HG02759 (cell line): ENCODE data around the gene TSPAN5.

Source experiments
- ATAC-seq: cut with Tn5 transposase; IDR thresholded peaks from one replicate; pipeline ENCODE4 v1.9.1; 2021; ENCODE audit warnings: mild to moderate bottlenecking, moderate library complexity; ENCODE audit not compliant: unreplicated experiment

Gene TSPAN5

GRCh38 chr4:98646422-98646821, 12.0 kb downstream of the TSPAN5 start:
- no peak for ATAC-seq

GRCh38 chr4:98645527-98645926, 12.9 kb downstream of the TSPAN5 start:
- no peak for ATAC-seq

- no peak for ATAC-seq
Measured at GRCh38 chr4:98643755-98644154, 14.7 kb downstream of the TSPAN5 start.

- no peak for ATAC-seq
Measured at GRCh38 chr4:98642991-98643426, 15.4 kb downstream of the TSPAN5 start.

- ATAC-seq, result no peak
Measured at GRCh38 chr4:98641906-98642668, 16.3 kb downstream of the TSPAN5 start.

GRCh38 chr4:98641376-98641775, 17.0 kb downstream of the TSPAN5 start:
- ATAC-seq, result no peak

GRCh38 chr4:98639523-98639922, 18.9 kb downstream of the TSPAN5 start:
- peak; percentile 62 for ATAC-seq

- ATAC-seq, result no peak
Measured at GRCh38 chr4:98639108-98639507, 19.3 kb downstream of the TSPAN5 start.

GRCh38 chr4:98638661-98639060, 19.8 kb downstream of the TSPAN5 start:
- no peak for ATAC-seq

- no peak for ATAC-seq
Measured at GRCh38 chr4:98634061-98634460, 24.4 kb downstream of the TSPAN5 start.

GRCh38 chr4:98633159-98633558, 25.3 kb downstream of the TSPAN5 start:
- ATAC-seq, result no peak

GRCh38 chr4:98632258-98632657, 26.2 kb downstream of the TSPAN5 start:
- no peak for ATAC-seq

GRCh38 chr4:98631506-98631905, 26.9 kb downstream of the TSPAN5 start:
- ATAC-seq, result no peak

- ATAC-seq, result no peak
Measured at GRCh38 chr4:98630737-98631454, 27.5 kb downstream of the TSPAN5 start.

- no peak for ATAC-seq
Measured at GRCh38 chr4:98627531-98628257, 30.7 kb downstream of the TSPAN5 start.

- no peak for ATAC-seq
Measured at GRCh38 chr4:98626350-98626749, 32.1 kb downstream of the TSPAN5 start.

- no peak for ATAC-seq
Measured at GRCh38 chr4:98625920-98626319, 32.5 kb downstream of the TSPAN5 start.

GRCh38 chr4:98625399-98625798, 33.0 kb downstream of the TSPAN5 start:
- ATAC-seq, result no peak

- ATAC-seq, result no peak
Measured at GRCh38 chr4:98624642-98625041, 33.8 kb downstream of the TSPAN5 start.

GRCh38 chr4:98624144-98624543, 34.3 kb downstream of the TSPAN5 start:
- ATAC-seq, result no peak

- ATAC-seq, result no peak
Measured at GRCh38 chr4:98623126-98623802, 35.1 kb downstream of the TSPAN5 start.
